Ishikawa (cell line): ENCODE results near the gene NT5E.

Experiments used
- CEBPB ChIP-seq: IDR thresholded peaks from 2 replicates; pipeline ENCODE4 v1.6.1; 2012
- CREB1 ChIP-seq: IDR thresholded peaks from 2 replicates; pipeline ENCODE4 v1.6.1; 2012; ENCODE audit warnings: low read depth
- EP300 ChIP-seq: IDR thresholded peaks from 2 replicates; pipeline ENCODE4 v1.6.1; 2012; ENCODE audit warnings: borderline replicate concordance
- FOXM1 ChIP-seq: IDR thresholded peaks from 2 replicates; pipeline ENCODE4 v1.6.1; 2012; ENCODE audit warnings: low read depth, borderline replicate concordance
- NFIC ChIP-seq: IDR thresholded peaks from 2 replicates; pipeline ENCODE4 v1.6.1; 2012
- RAD21 ChIP-seq: IDR thresholded peaks from 2 replicates; pipeline ENCODE4 v1.6.1; 2012; ENCODE audit warnings: low read depth
- REST ChIP-seq: IDR thresholded peaks from 2 replicates; pipeline ENCODE4 v1.6.1; 2012; ENCODE audit warnings: low read depth, mild to moderate bottlenecking
- TAF1 ChIP-seq: IDR thresholded peaks from 2 replicates; pipeline ENCODE4 v1.6.1; 2012; ENCODE audit warnings: low read depth, mild to moderate bottlenecking
- TEAD4 ChIP-seq: IDR thresholded peaks from 2 replicates; pipeline ENCODE4 v1.6.1; 2012
- YY1 ChIP-seq: IDR thresholded peaks from 2 replicates; pipeline ENCODE4 v1.6.1; 2012; ENCODE audit warnings: low read depth
- ZBTB7A ChIP-seq: IDR thresholded peaks from 2 replicates; pipeline ENCODE4 v1.6.1; 2012; ENCODE audit warnings: low read depth
- TF ChIP-seq, protein P1 (sequence below): IDR thresholded peaks from 2 replicates; pipeline ENCODE4 v1.6.1; 2012

- TF ChIP-seq NFIC = no peak
- no peak for TF ChIP-seq ZBTB7A
- no peak for TF ChIP-seq EP300
- TF ChIP-seq FOXM1 = no peak
- TF ChIP-seq RAD21 = no peak
- no peak for TF ChIP-seq CREB1
- TF ChIP-seq, protein P1, sequence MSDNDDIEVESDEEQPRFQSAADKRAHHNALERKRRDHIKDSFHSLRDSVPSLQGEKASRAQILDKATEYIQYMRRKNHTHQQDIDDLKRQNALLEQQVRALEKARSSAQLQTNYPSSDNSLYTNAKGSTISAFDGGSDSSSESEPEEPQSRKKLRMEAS = no peak
- TF ChIP-seq TEAD4 = no peak
- no peak for TF ChIP-seq CEBPB
- no peak for TF ChIP-seq TAF1
- no peak for TF ChIP-seq REST
- no peak for TF ChIP-seq YY1
These were observed 18.6 kb upstream of the NT5E start for GRCh38 chr6:85431271-85431670.
